HG03159 (cell line): ENCODE data around the gene IQSEC1.

ENCODE experiments used
- ATAC-seq: cut with Tn5 transposase; IDR thresholded peaks from one replicate; pipeline ENCODE4 v1.9.1; 2021; ENCODE audit warnings: mild to moderate bottlenecking, moderate library complexity; ENCODE audit not compliant: unreplicated experiment

IQSEC1 gene

DNA sequence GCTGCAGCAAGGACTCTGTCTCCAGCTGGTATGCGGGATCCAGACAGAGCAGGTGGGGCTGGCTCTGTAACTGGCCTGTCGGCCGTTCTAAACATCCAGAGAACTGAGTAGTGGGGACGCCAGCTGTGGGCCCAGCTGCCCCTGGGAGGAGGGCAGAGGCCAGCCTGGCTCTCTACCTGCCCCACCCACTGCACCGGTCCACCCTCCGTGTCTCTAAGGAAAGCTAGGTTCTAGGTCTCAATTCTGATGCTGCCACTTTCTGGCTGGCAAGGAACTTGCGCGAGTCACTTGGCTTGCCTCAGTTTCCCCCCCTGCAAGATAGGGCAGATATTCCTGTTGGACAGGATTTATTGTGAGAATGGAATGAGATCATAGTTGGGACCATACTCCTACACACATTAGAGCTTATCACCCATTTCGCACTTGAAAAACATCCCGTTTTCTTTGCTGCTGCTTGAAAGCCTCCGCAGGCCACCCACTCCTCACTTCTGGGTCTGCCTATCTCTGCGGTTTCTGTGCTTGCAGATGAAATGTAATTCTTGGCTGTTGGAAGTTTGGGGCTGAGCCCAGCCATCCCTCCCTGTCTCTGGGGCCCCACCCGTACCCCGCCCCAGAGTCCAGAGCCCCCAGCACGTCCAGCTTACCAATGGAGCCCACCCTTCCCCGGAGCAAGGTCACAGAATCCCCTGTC lies 65.8 kb downstream of the IQSEC1 start:
- ATAC-seq, result no peak

- no peak for ATAC-seq
These were observed 66.8 kb downstream of the IQSEC1 start for GRCh38 chr3:13006216-13006990.

DNA sequence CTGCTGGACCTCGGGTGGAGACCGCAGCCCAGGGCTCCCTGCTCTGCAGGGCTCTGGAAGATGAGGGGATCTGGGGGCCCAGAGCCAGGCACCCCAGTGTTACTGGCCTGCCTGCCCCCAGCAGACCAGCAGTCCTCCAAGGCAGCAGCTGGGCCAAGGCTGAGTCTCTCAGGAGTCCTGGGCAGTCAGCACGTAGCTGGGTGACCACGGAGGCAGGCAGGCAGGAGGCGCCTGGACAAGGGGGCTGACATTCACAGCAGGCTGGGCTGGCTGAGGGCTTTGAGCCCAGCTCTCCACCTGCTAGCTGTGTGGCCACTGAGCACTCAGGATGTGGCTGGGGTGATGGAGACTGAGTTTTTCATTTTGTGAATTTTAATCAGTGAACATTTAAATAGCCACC lies 67.9 kb downstream of the IQSEC1 start:
- ATAC-seq, result no peak

- ATAC-seq, result no peak
These were observed 68.9 kb downstream of the IQSEC1 start for GRCh38 chr3:13004376-13004775.

DNA sequence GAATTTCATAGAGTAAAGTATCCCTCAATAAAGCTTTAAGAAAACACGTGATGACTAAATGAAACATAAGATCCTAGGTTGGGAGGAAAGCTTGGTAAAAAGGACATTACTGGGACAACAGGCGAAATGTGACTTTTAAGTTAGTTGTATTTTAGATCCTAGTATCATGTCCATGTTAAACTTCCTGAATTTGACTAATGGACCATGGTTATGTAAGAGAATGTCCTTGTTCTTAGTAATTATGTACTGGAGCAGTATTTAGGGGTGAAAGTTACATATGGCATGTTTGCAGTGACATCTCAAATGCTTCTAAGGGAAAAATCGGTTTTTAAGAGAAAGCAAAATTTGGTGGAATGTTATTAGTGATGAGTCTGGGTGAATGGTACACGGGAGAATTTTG lies 69.6 kb downstream of the IQSEC1 start:
- no peak for ATAC-seq

DNA sequence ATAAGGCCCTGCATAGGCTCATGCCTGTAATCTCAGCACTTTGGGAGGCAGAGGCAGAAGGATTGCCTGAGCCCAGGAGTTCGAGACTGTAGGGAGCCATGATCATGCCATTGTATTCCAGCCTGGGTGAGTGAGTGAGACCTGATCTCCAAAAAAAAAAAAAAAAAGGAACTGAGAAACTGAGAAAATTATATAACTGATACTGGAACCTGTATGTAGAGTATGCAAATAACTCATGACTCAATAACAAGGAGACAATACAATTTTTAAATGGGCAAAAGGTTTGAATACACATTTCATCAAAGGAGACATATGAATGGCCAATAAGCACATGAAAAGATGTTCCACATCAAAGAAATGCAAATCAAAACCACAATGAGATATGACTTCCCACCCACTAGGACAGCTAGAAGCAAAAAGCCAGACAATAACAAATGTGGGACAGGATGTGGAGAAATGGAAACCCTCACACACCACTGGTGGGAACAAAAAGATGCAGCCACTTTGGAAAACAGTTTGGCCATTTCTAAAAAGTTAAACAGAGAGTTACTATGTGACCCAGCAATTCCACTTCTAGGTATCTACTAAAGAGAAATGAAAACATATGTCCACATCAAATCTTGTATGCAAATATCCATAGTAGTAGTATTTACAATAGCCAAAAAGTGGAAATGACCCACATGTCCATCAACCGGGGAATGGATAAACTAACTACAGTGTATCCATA lies 70.7 kb downstream of the IQSEC1 start:
- ATAC-seq, result peak; percentile 64

- ATAC-seq, result peak; percentile 39
These were observed 73.8 kb downstream of the IQSEC1 start for GRCh38 chr3:12999147-13000140.

DNA sequence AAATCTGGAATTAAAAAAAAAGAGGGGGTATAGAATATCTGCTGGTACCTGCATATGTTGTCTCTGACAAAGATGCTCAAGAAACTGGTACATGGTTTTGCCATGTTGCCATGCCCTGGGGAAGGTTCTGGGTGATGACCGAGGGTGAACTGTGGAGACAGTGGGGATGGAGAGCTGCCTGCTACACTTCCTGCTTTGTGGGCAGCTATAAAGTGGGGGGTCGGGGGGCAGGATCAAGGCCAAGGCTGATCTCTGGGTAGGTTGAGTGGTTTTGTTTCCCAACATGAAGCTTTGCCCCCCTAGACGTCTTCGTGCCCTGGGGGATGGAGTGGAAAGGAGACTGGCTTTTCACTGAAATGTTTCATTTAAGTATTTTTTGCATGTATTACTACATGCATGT lies 74.6 kb downstream of the IQSEC1 start:
- ATAC-seq, result no peak

- no peak for ATAC-seq
These were observed 75.8 kb downstream of the IQSEC1 start for GRCh38 chr3:12997387-12997786.

DNA sequence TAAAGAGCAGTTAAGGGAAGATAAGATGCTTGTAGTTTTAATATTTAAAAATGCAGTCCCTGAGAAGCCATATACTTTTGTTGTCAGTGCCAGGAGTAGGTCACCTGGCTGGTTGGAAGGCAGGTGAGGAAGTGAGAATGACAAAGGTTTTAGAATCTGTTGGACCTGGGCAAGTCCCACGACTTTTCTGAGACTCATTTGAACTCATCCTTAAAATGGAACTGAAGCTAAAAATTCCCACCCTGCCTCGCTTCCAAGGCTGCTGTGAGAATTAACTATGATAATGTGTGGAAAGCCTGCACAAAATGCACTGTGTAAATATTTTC lies 77.1 kb downstream of the IQSEC1 start:
- no peak for ATAC-seq

DNA sequence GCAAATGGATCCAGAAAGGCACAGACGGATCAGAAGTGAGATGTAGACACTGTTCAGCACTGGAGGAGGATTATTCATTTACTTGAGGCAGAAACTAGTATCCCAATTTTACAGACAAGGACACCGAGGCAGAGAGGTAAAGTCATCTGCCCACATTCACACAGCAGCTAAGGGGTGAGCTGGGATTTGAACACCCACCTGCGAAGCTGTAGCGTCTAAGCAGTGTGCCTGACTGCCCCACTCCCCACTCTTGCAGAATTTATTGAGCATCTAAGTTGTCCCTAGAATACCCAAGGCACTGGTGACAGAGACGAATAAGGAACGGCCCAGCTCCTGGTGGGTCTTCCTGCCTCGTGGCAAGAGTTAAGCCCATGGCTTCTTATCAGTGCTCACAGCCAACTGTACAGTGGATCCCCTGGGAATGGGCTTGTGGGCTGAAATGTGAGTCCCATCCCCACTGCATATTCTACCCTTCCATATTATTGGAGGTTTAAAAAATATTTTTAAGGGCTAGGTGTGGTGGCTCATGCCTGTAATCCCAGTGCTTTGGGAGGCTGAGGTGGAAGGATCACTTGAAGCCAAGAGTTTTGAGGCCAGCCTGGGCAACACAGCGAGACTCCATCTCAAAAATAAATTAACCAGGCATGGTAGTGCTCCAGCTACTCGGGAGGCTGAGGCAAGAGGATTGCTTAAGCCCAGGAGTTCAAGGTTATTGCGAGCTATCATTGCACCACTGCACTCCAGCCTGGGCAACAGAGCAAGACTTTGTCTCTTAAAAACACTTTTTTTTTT lies 77.6 kb downstream of the IQSEC1 start:
- ATAC-seq, result no peak

- peak; percentile 72 for ATAC-seq
These were observed 78.4 kb downstream of the IQSEC1 start for GRCh38 chr3:12994607-12995388.

DNA sequence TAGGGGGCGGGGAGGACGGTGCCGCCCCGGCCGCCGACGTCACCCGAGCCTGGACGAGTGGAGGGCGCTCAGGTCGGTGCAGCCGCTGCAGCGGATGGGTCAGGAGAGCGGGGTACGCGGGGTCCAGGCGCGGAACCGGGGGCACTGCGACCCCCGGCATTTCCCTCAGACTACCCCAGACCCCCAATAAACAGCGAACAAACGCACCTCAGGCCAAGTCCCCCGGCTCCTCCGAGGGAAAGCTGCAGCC lies 78.9 kb downstream of the IQSEC1 start:
- no peak for ATAC-seq

DNA sequence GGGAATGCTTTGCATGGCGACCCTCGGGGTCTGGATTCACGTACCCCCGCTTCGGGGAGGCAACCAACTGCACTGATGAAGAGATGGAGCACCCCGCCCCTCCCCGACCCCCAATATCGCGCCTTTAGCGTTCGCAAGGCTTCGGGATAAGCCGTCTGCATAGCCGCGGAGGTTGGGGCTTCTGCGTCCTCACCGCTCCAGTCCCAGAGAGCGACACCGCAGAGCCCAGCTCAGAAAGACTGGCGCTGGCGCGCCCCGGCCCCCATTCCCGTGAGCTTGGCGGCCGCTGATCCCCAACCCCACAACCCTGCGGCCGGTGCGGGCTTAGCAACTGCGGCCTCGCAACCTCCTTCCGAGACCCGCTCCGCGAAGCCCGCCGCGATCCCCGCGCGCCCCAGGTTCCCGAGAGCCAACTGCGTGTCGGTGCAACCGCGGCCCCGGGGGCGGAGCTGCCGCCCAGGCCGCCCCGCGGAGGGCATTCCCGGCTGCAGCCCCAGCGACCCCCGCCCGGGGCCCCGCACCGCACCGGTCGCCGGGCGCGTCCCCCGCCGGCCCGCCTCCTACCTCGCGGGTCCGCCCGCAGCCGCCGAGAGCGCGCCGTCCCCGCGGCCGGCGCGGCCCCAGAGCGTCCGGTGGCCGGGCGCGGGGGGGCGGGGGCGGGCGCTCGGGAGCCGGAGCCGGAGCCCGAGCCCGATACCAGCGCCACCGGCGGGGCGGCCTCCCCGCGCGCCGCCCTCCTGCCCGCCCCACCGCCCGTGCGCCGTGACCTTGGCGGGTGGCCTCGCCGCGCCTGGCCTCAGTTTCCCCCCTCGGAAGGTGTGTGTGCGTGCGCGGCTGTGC lies 79.5 kb downstream of the IQSEC1 start:
- ATAC-seq, result no peak

DNA sequence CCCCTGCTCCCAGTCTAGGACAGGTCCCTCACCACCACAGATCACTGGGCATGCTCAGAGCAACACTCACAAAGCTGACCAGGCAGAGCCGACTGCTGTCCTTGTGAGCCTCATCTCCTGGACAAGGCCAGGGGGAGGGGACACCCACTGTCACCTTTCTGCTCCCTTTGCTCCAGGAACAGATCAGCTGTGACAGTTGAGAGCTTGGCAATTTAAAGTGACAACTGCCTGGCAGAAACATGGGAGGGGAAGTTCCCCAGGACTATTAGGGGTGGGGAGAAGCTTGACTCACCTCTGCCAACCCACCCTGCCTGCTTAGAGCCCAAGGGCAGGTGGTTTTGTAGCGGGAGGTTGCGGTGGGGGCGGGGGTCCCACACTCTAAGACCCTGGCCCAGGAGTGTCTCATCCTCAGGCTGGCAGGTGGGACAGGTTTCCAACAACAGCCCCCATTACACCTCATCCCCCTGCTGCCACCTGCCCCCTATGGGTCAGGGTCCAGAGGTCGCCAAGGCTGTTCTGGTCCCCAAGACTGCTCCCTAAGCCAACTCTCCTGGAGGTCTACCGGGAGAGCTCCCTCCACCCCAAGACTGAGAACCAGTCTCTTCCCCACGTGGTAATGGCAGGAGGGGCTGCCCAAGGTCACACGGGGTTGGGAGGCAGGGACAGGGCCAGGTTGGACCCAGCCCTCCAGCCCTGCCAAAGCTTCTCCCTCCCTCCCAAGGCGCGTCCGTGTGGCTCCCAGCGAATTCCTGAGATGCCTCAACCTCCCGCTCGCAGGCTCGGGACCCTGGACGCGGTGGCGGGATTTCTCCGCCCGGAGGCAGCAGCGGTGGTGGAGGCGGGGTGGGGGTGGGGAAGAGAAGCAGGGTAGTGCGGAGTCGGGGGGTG lies 80.4 kb downstream of the IQSEC1 start:
- no peak for ATAC-seq

- no peak for ATAC-seq
These were observed 81.4 kb downstream of the IQSEC1 start for GRCh38 chr3:12991861-12992281.

GRCh38 chr3:12991481-12991837 lies 81.8 kb downstream of the IQSEC1 start:
- ATAC-seq, result no peak
